Type B pancreatic cell (in vitro differentiated cells): Measurements from ENCODE around the gene SH3RF2. TPM values are rescaled to one million over a fixed set of nuclear protein-coding genes. Genes with fewer than 3 reads are reported as not detected.

Experiments
- DNase-seq: peaks from one replicate; pipeline ENCODE4 v3.0.0; 2021; ENCODE audit warnings: mixed read lengths; ENCODE audit not compliant: unreplicated experiment; ENCODE audit errors: extremely low spot score
- H3K27ac Mint-ChIP-seq: 2 replicates; pipeline ENCODE4 v1.8.0; 2021; ENCODE audit warnings: mild to moderate bottlenecking, mixed read lengths
- H3K27me3 Mint-ChIP-seq: 2 replicates; pipeline ENCODE4 v1.8.0; 2021; ENCODE audit warnings: mixed read lengths
- H3K36me3 Mint-ChIP-seq: 2 replicates; pipeline ENCODE4 v1.8.0; 2021; ENCODE audit warnings: mixed read lengths
- H3K4me1 Mint-ChIP-seq: one replicate; pipeline ENCODE4 v1.8.0; 2021; ENCODE audit warnings: mixed read lengths; ENCODE audit not compliant: unreplicated experiment
- H3K4me3 Mint-ChIP-seq: 2 replicates; pipeline ENCODE4 v1.8.0; 2021; ENCODE audit warnings: mild to moderate bottlenecking, mixed read lengths
- H3K9me3 Mint-ChIP-seq: 2 replicates; pipeline ENCODE4 v1.8.0; 2021; ENCODE audit warnings: mixed read lengths
- CTCF ChIP-seq: fragments of 200-600 bp; sonication (generic); conservative IDR thresholded peaks from 2 replicates; pipeline ENCODE4 v1.5.0; 2021; ENCODE audit warnings: antibody characterized with exemption, mild to moderate bottlenecking
- total RNA-seq: library from RNA; stranded (reverse); gene quantifications from 2 replicates; pipeline ENCODE4 v1.2.1, GENCODE V29; 2021; ENCODE audit warnings: low replicate concordance

Gene SH3RF2
- total RNA-seq, 1 donor from 2014 or later: 11.2 TPM

GRCh38 chr5:146071171-146071570 lies 134.8 kb downstream of the SH3RF2 start:
- no peak overlapping the region for H3K27ac Mint-ChIP-seq
- peaks cover 10% of the 10 kb centered on the region for H3K4me1 Mint-ChIP-seq

DNA sequence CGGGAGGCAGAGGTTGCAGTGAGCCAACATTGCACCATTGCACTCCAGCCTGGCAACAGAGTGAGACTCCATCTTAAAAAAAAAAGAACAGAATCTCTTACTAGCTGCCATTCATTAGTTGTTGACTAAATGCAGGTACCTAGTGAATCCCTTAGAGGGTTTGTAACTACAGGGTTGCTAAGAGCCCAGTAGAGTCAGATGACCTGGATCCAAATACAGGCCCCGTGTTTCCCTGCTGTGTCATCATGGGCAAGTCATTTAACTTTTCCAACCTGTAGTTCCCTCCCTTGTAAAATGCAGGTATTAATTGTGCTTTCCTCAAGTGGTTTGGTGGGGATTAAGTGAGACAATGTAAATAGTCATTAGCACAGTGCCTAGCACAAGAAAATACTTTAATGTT lies 136.2 kb downstream of the SH3RF2 start:
- H3K4me3 Mint-ChIP-seq: no peak overlapping the region
- peaks cover 3% of the 10 kb centered on the region for H3K27me3 Mint-ChIP-seq
- H3K4me1 Mint-ChIP-seq: peaks cover 10% of the 10 kb centered on the region
- H3K36me3 Mint-ChIP-seq: no peaks in the 10 kb centered on the region
- H3K9me3 Mint-ChIP-seq: no peaks in the 10 kb centered on the region
- no peak for TF ChIP-seq CTCF
- no peak for DNase-seq
- no peak overlapping the region for H3K27ac Mint-ChIP-seq

More at GRCh38 chr5:146071171-146071570, 134.8 kb downstream of the SH3RF2 start:
- Mint-ChIP-seq H3K9me3 (no peaks in the 10 kb centered on the region), H3K27me3 (peaks cover 3% of the 10 kb centered on the region), H3K4me3 (no peak overlapping the region), H3K36me3 (no peaks in the 10 kb centered on the region)
- no peak for DNase-seq
- no peak for TF ChIP-seq CTCF

- TF ChIP-seq CTCF: no peak
- no peak for DNase-seq
- H3K4me1 Mint-ChIP-seq: peaks cover 10% of the 10 kb centered on the region
- peak overlapping the region; percentile 69 for H3K4me3 Mint-ChIP-seq
- H3K27me3 Mint-ChIP-seq: peaks cover 3% of the 10 kb centered on the region
- H3K36me3 Mint-ChIP-seq: no peaks in the 10 kb centered on the region
- peak overlapping the region; percentile 42 for H3K27ac Mint-ChIP-seq
- no peaks in the 10 kb centered on the region for H3K9me3 Mint-ChIP-seq
These were observed 137.0 kb downstream of the SH3RF2 start for GRCh38 chr5:146073239-146073900.

DNA sequence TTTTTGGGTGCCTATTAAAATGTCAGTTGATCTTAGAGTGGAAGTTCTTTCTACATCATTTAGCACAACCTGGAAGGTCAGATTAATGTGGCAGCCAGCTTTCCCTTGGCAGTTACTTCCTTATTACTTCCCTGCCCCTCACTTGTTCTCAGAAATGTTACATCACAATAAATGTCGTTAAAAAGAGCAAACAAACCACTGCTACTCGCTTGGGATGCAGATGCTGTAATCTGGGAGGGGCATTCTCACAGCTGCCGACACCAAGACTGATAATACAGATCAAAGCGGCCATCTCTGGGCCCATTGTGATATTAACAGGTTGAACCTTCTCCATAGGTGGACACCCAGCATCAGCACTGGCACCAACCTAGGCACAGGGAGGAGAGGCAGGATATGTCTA lies 139.7 kb downstream of the SH3RF2 start:
- H3K27me3 Mint-ChIP-seq: peaks cover 3% of the 10 kb centered on the region
- peaks cover 10% of the 10 kb centered on the region for H3K4me1 Mint-ChIP-seq
- no peak overlapping the region for H3K4me3 Mint-ChIP-seq
- no peaks in the 10 kb centered on the region for H3K36me3 Mint-ChIP-seq
- no peak for TF ChIP-seq CTCF
- no peaks in the 10 kb centered on the region for H3K9me3 Mint-ChIP-seq
- DNase-seq: no peak
- H3K27ac Mint-ChIP-seq: no peak overlapping the region

DNA sequence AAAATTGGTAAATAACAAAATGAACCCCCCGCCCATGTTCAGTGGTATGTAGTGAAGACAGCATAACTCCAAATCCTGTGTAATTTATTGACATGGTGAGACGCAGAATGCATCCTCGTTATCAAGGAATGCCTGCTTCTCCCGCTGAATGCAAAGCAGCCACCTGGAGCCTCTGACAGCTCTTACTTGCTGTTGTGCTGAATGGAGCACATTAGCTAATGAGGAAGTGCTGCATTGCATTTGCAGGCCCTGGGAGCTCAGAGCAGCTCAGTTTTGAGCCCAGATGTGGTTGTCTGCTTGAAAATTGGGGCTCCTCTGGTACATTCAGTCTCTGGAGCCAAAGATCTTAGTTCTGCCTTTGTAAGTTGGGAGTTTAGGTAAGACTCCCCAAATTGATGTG lies 140.1 kb downstream of the SH3RF2 start:
- Mint-ChIP-seq H3K4me3 (no peak overlapping the region), H3K27me3 (peaks cover 3% of the 10 kb centered on the region), H3K27ac (no peak overlapping the region), H3K4me1 (peaks cover 14% of the 10 kb centered on the region), H3K9me3 (no peaks in the 10 kb centered on the region), H3K36me3 (no peaks in the 10 kb centered on the region)
- TF ChIP-seq CTCF: no peak
- DNase-seq: no peak
